H1 (cell line): ENCODE results near the gene DOCK1. TPM values are rescaled to one million over a fixed set of nuclear protein-coding genes. Genes with fewer than 3 reads are reported as not detected.

Source experiments
- CTCF ChIA-PET: fragments of 300-600 bp; sonication (Branson Sonifier 250); formaldehyde crosslinking; loops from one replicate; lab custom pipeline; 2021; ENCODE audit not compliant: partially characterized antibody; lab: Charles Lee
- POLR2A ChIA-PET: fragments of 300-600 bp; sonication (Branson Sonifier 250); formaldehyde crosslinking; loops from one replicate; lab custom pipeline; 2021; ENCODE audit warnings: inconsistent platforms; ENCODE audit not compliant: partially characterized antibody; lab: Charles Lee
- DNase-seq, 2 experiments: peaks; one replicate each; pipeline versions ENCODE4 v3.0.0 to v3.0.0-alpha.2; 2010 to 2022; ENCODE audit warnings: low spot score in 2 of 2, low read depth in 1 of 2, mixed read lengths in 1 of 2
- FAIRE-seq: peaks from 2 replicates; lab custom pipeline; 2011; peaks lifted over from hg19 to GRCh38; lab: Jason Lieb, UNC
- H2AFZ ChIP-seq: 2 replicates; pipeline ENCODE4 v1.8.1; 2012; ENCODE audit warnings: low read length, inconsistent platforms
- H2AK5ac ChIP-seq: 2 replicates; pipeline ENCODE4 v1.6.1; 2013; ENCODE audit warnings: low read depth, low read length
- H2BK120ac ChIP-seq: replicated peaks from 2 replicates; pipeline ENCODE3; 2013; ENCODE audit warnings: low read depth, low read length, inconsistent platforms
- H2BK12ac ChIP-seq: 2 replicates; pipeline ENCODE4 v1.6.1; 2013; ENCODE audit warnings: low read depth, low read length
- H2BK15ac ChIP-seq: 2 replicates; pipeline ENCODE4 v1.6.1; 2013; ENCODE audit warnings: low read length
- H2BK20ac ChIP-seq: 2 replicates; pipeline ENCODE4 v1.6.1; 2013; ENCODE audit warnings: low read length
- H2BK5ac ChIP-seq: 2 replicates; pipeline ENCODE4 v1.6.1; 2013; ENCODE audit warnings: low read depth, low read length
- H3K14ac ChIP-seq: 2 replicates; pipeline ENCODE4 v1.6.1; 2013; ENCODE audit warnings: inconsistent platforms; ENCODE audit not compliant: insufficient read length
- H3K18ac ChIP-seq: 2 replicates; pipeline ENCODE4 v1.6.1; 2013; ENCODE audit warnings: low read length; ENCODE audit errors: extremely low read depth
- H3K23ac ChIP-seq: 2 replicates; pipeline ENCODE4 v1.6.1; 2013; ENCODE audit warnings: inconsistent platforms; ENCODE audit not compliant: insufficient read length
- H3K23me2 ChIP-seq: 2 replicates; pipeline ENCODE4 v1.6.1; 2013; ENCODE audit warnings: low read depth, low read length
- H3K27ac ChIP-seq: 2 replicates; pipeline ENCODE4 v1.6.1; 2011; ENCODE audit warnings: low read depth, low read length, inconsistent platforms
- H3K27me3 ChIP-seq, 4 experiments: replicated peaks in 1 of 4; 1 replicate in 1 of 4; 2 replicates in 3 of 4; pipeline versions ENCODE4 v1.6.1 to v1.8.1; 2011 to 2013; ENCODE audit warnings: low read length in 3 of 4, mild to moderate bottlenecking in 3 of 4, inconsistent platforms in 2 of 4, mixed read lengths in 2 of 4, moderate library complexity in 1 of 4; ENCODE audit not compliant: control insufficient read depth in 3 of 4, insufficient read depth in 3 of 4; ENCODE audit errors: extremely low read depth in 1 of 4
- H3K36me3 ChIP-seq, 4 experiments: 2 replicates each; pipeline versions ENCODE4 v1.6.1 to v1.8.1; 2011 to 2013; ENCODE audit warnings: mild to moderate bottlenecking in 4 of 4, low read length in 3 of 4, moderate library complexity in 2 of 4, control low read depth in 1 of 4, inconsistent platforms in 1 of 4; ENCODE audit not compliant: insufficient read depth in 4 of 4, control insufficient read depth in 2 of 4
- H3K4ac ChIP-seq: replicated peaks from 2 replicates; pipeline ENCODE3; 2013; ENCODE audit warnings: low read length, low read depth, mixed read lengths, inconsistent platforms; ENCODE audit not compliant: insufficient read length
- H3K4me1 ChIP-seq, 4 experiments: replicated peaks in 1 of 4; 1 replicate in 1 of 4; 2 replicates in 3 of 4; pipeline versions ENCODE4 v1.6.1 to v1.8.1; 2011 to 2013; ENCODE audit warnings: low read length in 3 of 4, inconsistent platforms in 2 of 4, mixed read lengths in 1 of 4; ENCODE audit not compliant: insufficient read depth in 4 of 4, control insufficient read depth in 3 of 4
- H3K4me2 ChIP-seq, 2 experiments: 2 replicates each; pipeline versions ENCODE4 v1.6.1 to v1.8.1; 2011 to 2013; ENCODE audit warnings: low read depth in 2 of 2, low read length in 2 of 2, control low read depth in 1 of 2, inconsistent platforms in 1 of 2, mild to moderate bottlenecking in 1 of 2; ENCODE audit not compliant: insufficient read depth in 1 of 2
- H3K4me3 ChIP-seq, 4 experiments: fragments of 200-600, 300-600 bp in 1 of 4; sonication (generic), shearing (Covaris generic), sonication (Bioruptor Twin) in 1 of 4; 2 replicates each; pipeline versions ENCODE4 v1.5.1 to v1.8.1; 2011 to 2016; ENCODE audit warnings: low read length in 4 of 4, low read depth in 3 of 4, control low read depth in 2 of 4, inconsistent platforms in 2 of 4, mild to moderate bottlenecking in 2 of 4, mixed read lengths in 1 of 4, moderate library complexity in 1 of 4; ENCODE audit not compliant: insufficient read depth in 2 of 4; ENCODE audit errors: extremely low read depth in 1 of 4
- H3K56ac ChIP-seq: replicated peaks from 2 replicates; pipeline ENCODE3; 2013; ENCODE audit warnings: low read depth, mild to moderate bottlenecking, mixed read lengths, low read length, inconsistent platforms; ENCODE audit not compliant: insufficient read length
- H3K79me1 ChIP-seq: 2 replicates; pipeline ENCODE4 v1.6.1; 2013; ENCODE audit warnings: low read depth, low read length, control low read depth
- H3K79me2 ChIP-seq, 2 experiments: 2 replicates each; pipeline versions ENCODE4 v1.6.1 to v1.8.1; 2012 to 2013; ENCODE audit warnings: low read length in 2 of 2, mild to moderate bottlenecking in 2 of 2, inconsistent platforms in 1 of 2; ENCODE audit not compliant: insufficient read depth in 2 of 2, control insufficient read depth in 1 of 2
- H3K9ac ChIP-seq, 4 experiments: replicated peaks in 1 of 4; 1 replicate in 1 of 4; 2 replicates in 3 of 4; pipeline versions ENCODE4 v1.6.1 to v1.8.1; 2011 to 2013; ENCODE audit warnings: low read depth in 3 of 4, low read length in 3 of 4, control low read depth in 2 of 4, mild to moderate bottlenecking in 2 of 4, moderate library complexity in 2 of 4, inconsistent platforms in 1 of 4; ENCODE audit errors: extremely low read depth in 1 of 4
- H3K9me3 ChIP-seq, 2 experiments: 2 replicates each; pipeline versions ENCODE4 v1.6.1 to v1.8.1; 2012 to 2013; ENCODE audit warnings: mild to moderate bottlenecking in 2 of 2, moderate library complexity in 2 of 2, control low read depth in 1 of 2, inconsistent platforms in 1 of 2, low read depth in 1 of 2, low read length in 1 of 2, mixed read lengths in 1 of 2; ENCODE audit not compliant: insufficient read depth in 2 of 2
- H4K20me1 ChIP-seq, 2 experiments: replicated peaks in 1 of 2; 2 replicates each; pipeline versions ENCODE3 to v1.8.1; 2011 to 2013; ENCODE audit warnings: inconsistent platforms in 2 of 2, low read length in 2 of 2, mild to moderate bottlenecking in 1 of 2; ENCODE audit not compliant: insufficient read depth in 2 of 2, control insufficient read depth in 1 of 2
- H4K5ac ChIP-seq: 2 replicates; pipeline ENCODE4 v1.6.1; 2013; ENCODE audit warnings: low read length, low read depth, mixed read lengths, inconsistent platforms; ENCODE audit not compliant: insufficient read length
- H4K8ac ChIP-seq: 2 replicates; pipeline ENCODE4 v1.8.0; 2013; ENCODE audit warnings: mild to moderate bottlenecking, moderate library complexity, low read length, inconsistent platforms; ENCODE audit not compliant: insufficient read depth; ENCODE audit errors: extremely low read depth
- H4K91ac ChIP-seq: replicated peaks from 2 replicates; pipeline ENCODE3; 2013; ENCODE audit warnings: low read length, mixed read lengths, inconsistent platforms; ENCODE audit not compliant: insufficient read length
- BCL11A ChIP-seq, 2 experiments: IDR thresholded peaks; one replicate each; pipeline ENCODE4 v1.6.1; 2011; ENCODE audit warnings: low read depth in 2 of 2, low read length in 2 of 2, mild to moderate bottlenecking in 2 of 2
- E2F6 ChIP-seq: IDR thresholded peaks from 2 replicates; pipeline ENCODE4 v1.6.1; 2012; ENCODE audit warnings: inconsistent platforms
- EP300 ChIP-seq, 2 experiments: IDR thresholded peaks; 1 replicate in 1 of 2; 2 replicates in 1 of 2; pipeline ENCODE4 v1.6.1; 2011 to 2012; ENCODE audit warnings: low read depth in 2 of 2, low read length in 2 of 2, mild to moderate bottlenecking in 2 of 2, borderline replicate concordance in 1 of 2, inconsistent platforms in 1 of 2, moderate library complexity in 1 of 2
- GTF2F1 ChIP-seq: IDR thresholded peaks from 2 replicates; pipeline ENCODE4 v1.6.1; 2012; ENCODE audit warnings: low read depth, low read length, improper control_type of control experiment, borderline replicate concordance
- HDAC6 ChIP-seq: IDR thresholded peaks from one replicate; pipeline ENCODE4 v1.7.1; 2012; ENCODE audit warnings: low read depth, mild to moderate bottlenecking, inconsistent platforms, low read length, moderate library complexity
- JUND ChIP-seq: IDR thresholded peaks from 2 replicates; pipeline ENCODE4 v1.6.1; 2011; ENCODE audit warnings: mild to moderate bottlenecking, improper control_type of control experiment, low read length
- MAX ChIP-seq: IDR thresholded peaks from 2 replicates; pipeline ENCODE4 v1.6.1; 2012; ENCODE audit warnings: inconsistent platforms
- RAD21 ChIP-seq, 2 experiments: IDR thresholded peaks in 1 of 2; conservative IDR thresholded peaks in 1 of 2; 2 replicates each; pipeline ENCODE4 v1.6.1; 2011; ENCODE audit warnings: low read depth in 2 of 2, low read length in 2 of 2, improper control_type of control experiment in 1 of 2, inconsistent platforms in 1 of 2, mild to moderate bottlenecking in 1 of 2, moderate library complexity in 1 of 2
- RNF2 ChIP-seq: fragments of 200-900, 300-1000 bp; sonication (generic); IDR thresholded peaks from 2 replicates; pipeline ENCODE4 v1.7.1; 2016; ENCODE audit warnings: borderline replicate concordance, low read depth, mild to moderate bottlenecking, antibody characterized with exemption, low read length; ENCODE audit not compliant: poor library complexity, severe bottlenecking; ENCODE audit errors: missing control alignments
- SIX5 ChIP-seq: IDR thresholded peaks from 2 replicates; pipeline ENCODE4 v1.6.1; 2011; ENCODE audit warnings: mild to moderate bottlenecking, low read depth, low read length
- SP1 ChIP-seq: IDR thresholded peaks from 2 replicates; pipeline ENCODE4 v1.6.1; 2011; ENCODE audit warnings: low read depth, low read length
- SP4 ChIP-seq: IDR thresholded peaks from 2 replicates; pipeline ENCODE4 v1.6.1; 2012; ENCODE audit warnings: low read length, inconsistent platforms
- TEAD4 ChIP-seq: IDR thresholded peaks from 2 replicates; pipeline ENCODE4 v1.6.1; 2012; ENCODE audit warnings: low read depth, low read length, inconsistent platforms, mixed read lengths
- WGBS, 2 experiments: shearing (Covaris generic) in 1 of 2; methylation state at CpG; one replicate each; pipeline versions ENCODE4 v1.1.6 to v1.1.7; 2013 to 2015; ENCODE audit warnings: low lambda C conversion rate in 2 of 2, mixed read lengths in 2 of 2, inconsistent platforms in 1 of 2, low coverage in 1 of 2, missing lambda C conversion rate in 1 of 2; ENCODE audit not compliant: insufficient replicate concordance in 2 of 2, insufficient coverage in 1 of 2, insufficient read length in 1 of 2; ENCODE audit errors: extremely low coverage in 1 of 2, missing lambda C conversion rate in 1 of 2; 5-methylcytosine and 5-hydroxymethylcytosine counted together
- polyA plus RNA-seq, 7 experiments: library from polyadenylated mRNA; depleted of rRNA in 3 of 7; stranded (reverse) in 5 of 7; unstranded in 2 of 7; fragments of >200 nt in 5 of 7; fragments of 200-250 nt in 2 of 7; gene quantifications; 1 replicate in 5 of 7; 2 replicates in 1 of 7; 4 replicates in 1 of 7; pipeline versions ENCODE4 v1.2.1 to v1.2.3, GENCODE V29; 2011 to 2013; ENCODE audit warnings: missing spikeins in 2 of 7, mixed read lengths in 2 of 7
- total RNA-seq: library from RNA; stranded (reverse); fragmentation: NEBNext Ultra II Directional; extraction: Animal tissue kit (Norgen Biotek cat#: 25700); gene quantifications from 2 replicates; pipeline ENCODE4 v1.2.1, GENCODE V29; 2021

Gene DOCK1
- total and polyA plus RNA-seq, 2 of the 8 experiments (the other 6 are each of a cell fraction or from before 2014, with no cell fraction given) = 11.6 to 53.0 TPM

- H4K20me1 ChIP-seq = peaks cover 0 to 4% of the 10 kb centered on the region in 2 experiments
- no peak overlapping the region for H3K18ac ChIP-seq
- WGBS, 2 experiments = 94% methylated on average over 7 of the region's 7 CpGs; no CpG with 5 or more reads in 1 of the 2 experiments
- H3K14ac ChIP-seq = no peak overlapping the region
- H3K56ac ChIP-seq = no peak overlapping the region
- H2AK5ac ChIP-seq = no peak overlapping the region
- DNase-seq (no peak), FAIRE-seq (no peak)
- no peaks in the 10 kb centered on the region for H3K27me3 ChIP-seq
- no peaks in the 10 kb centered on the region for H3K9me3 ChIP-seq
- H3K79me2 ChIP-seq = no peaks in the 10 kb centered on the region
- H2BK5ac ChIP-seq = no peak overlapping the region
- no peak overlapping the region for H3K4ac ChIP-seq
- H3K27ac ChIP-seq = no peak overlapping the region
- H2BK15ac ChIP-seq = no peak overlapping the region
- H2AFZ ChIP-seq = no peak overlapping the region
- H3K4me1 ChIP-seq = no peaks in the 10 kb centered on the region; a peak in 1 of 7 replicates
- no peak overlapping the region for H4K91ac ChIP-seq
- no peak overlapping the region for H4K8ac ChIP-seq
- no peak overlapping the region for H3K4me3 ChIP-seq
- POLR2A ChIA-PET = no interaction called here
- no peak overlapping the region for H2BK20ac ChIP-seq
- CTCF ChIA-PET = no interaction called here
- no peak overlapping the region for H2BK12ac ChIP-seq
- H3K23ac ChIP-seq = no peak overlapping the region
- H3K4me2 ChIP-seq = no peak overlapping the region
- H4K5ac ChIP-seq = no peak overlapping the region
- peaks cover 0 to 2% (median 0%) of the 10 kb centered on the region in 4 experiments; a peak in 1 of 8 replicates for H3K36me3 ChIP-seq
- H3K23me2 ChIP-seq = no peaks in the 10 kb centered on the region
- H3K79me1 ChIP-seq = no peaks in the 10 kb centered on the region
- H3K9ac ChIP-seq = no peak overlapping the region
- no peak overlapping the region for H2BK120ac ChIP-seq
- TF ChIP-seq HDAC6 (no peak), RAD21 (IDR thresholded peaks at IDR 0.05 in 1 of 2, conservative IDR thresholded peaks at IDR 0.05 in 1 of 2; ENCODE audit: low read depth in 2 of 2, low read length in 2 of 2) (no peak), GTF2F1 (no peak), SP4 (no peak), E2F6 (no peak), BCL11A (IDR thresholded peaks at IDR 0.05; ENCODE audit: low read depth in 2 of 2, low read length in 2 of 2) (no peak), TEAD4 (no peak), SP1 (no peak), MAX (no peak), JUND (no peak), SIX5 (no peak), EP300 (IDR thresholded peaks at IDR 0.05; ENCODE audit: borderline replicate concordance in 1 of 2, low read depth in 2 of 2, low read length in 2 of 2) (no peak), RNF2 (no peak)
Observed at GRCh38 chr10:127137391-127137790, 232.2 kb downstream of the DOCK1 start.
